Measurements from ENCODE around the gene BAAT.

Gene BAAT

DNA sequence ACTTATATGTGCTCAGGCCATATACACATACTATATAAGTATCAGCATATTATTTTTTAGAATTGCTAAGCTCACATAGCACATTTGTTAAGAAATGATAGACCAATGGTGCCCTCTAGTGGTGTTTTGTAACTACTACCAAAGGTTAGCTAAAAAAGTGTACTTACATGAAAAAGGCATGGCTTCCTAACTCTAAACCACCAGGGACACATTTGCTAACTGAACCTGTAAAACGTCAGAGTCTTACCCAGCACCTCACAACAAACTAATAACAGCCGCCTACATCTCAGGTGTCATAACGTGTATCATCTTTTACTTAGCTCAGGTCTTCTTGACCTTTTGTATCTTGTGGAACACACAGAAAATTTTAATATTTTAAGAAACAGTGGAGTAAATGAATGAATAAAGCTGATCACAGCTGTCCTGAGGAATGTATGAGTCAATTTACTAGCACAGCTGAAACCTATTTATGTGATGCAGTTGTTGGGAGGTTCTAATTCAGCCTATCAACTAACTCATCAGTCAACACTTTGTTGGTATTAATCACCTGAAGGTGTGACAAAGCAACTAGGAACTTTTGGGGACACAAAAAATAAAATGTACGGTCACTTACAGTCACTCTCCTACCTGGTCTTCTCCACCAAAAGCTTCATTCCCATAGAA is 72.9 kb downstream of the BAAT start:
- DNase-seq, result no peak

DNA sequence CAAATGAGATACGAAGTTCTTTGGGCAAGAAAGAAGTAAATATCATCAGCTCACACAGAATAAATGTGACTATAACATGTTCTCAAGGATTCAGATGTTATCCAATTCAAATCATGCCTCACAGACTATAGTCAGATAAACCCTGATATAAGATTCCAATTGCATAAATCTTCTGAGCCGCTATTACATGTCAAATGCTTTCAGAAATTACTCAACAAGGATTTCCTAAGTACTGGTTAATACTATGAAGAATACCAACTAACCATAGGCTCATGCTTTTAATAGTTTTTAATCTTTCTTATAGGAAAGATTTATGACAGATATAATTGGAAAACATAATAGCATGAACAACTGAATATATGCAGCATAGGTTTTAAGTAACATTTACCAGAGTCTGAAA is 73.6 kb downstream of the BAAT start:
- no peak for DNase-seq

Measured in effector CD8-positive, alpha-beta T cell (primary cell).